Mammary epithelial cell (primary cell): ENCODE measurements around the gene SVIL.

Experiments used
- CTCF ChIP-seq, 2 donors: IDR thresholded peaks in 1 of 2; conservative IDR thresholded peaks in 1 of 2; 2 replicates each; pipeline ENCODE4 v1.5.1; 2011 to 2012; ENCODE audit warnings: inconsistent platforms in 2 of 2, low read length in 2 of 2, mild to moderate bottlenecking in 2 of 2, control low read depth in 1 of 2, low read depth in 1 of 2; ENCODE audit not compliant: insufficient read depth in 1 of 2; ENCODE audit errors: extremely low read depth in 1 of 2
- EZH2 ChIP-seq: IDR thresholded peaks from 2 replicates; pipeline ENCODE4 v1.6.1; 2012; ENCODE audit warnings: low read length, inconsistent platforms, borderline replicate concordance

GRCh38 chr10:29652192-29652591 is 17.4 kb upstream of the SVIL start:
- TF ChIP-seq EZH2 (no peak), CTCF (conservative IDR thresholded peaks at IDR 0.05 in 1 of 2, IDR thresholded peaks at IDR 0.05 in 1 of 2; ENCODE audit: extremely low read depth in 1 of 2, insufficient read depth in 1 of 2, low read depth in 1 of 2, low read length in 2 of 2) (no peak)
